ENCODE results near the gene FAM3A.
"Not testable (repeated sequence)": the region's sequence is repeated elsewhere in the genome, so short reads cannot be mapped to it uniquely, and the experiment has no call there.

Gene FAM3A

DNA sequence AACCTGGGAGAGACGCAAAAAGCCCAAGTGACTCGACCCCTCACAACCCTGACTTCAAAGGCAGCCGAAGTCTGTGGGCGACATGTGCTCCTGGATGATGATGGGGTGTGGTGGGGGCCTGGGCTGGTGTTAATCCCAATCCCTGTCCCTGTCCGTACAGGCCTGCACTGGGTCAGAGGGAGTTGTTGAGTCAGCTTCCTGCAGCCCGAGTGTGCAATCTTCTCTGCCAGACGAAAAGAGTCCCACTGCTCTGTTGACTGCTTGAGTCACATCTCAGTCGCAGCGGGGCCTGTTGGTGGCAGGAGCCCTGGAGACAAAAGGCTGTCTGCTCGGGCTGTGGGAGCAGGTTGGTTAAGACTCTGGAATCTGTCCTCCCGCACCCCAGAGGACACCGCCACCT lies 10.3 kb downstream of the FAM3A start:
- no peak for DNase-seq (ENCODE audit: low read depth in 3 of 3, low spot score in 1 of 3)

DNA sequence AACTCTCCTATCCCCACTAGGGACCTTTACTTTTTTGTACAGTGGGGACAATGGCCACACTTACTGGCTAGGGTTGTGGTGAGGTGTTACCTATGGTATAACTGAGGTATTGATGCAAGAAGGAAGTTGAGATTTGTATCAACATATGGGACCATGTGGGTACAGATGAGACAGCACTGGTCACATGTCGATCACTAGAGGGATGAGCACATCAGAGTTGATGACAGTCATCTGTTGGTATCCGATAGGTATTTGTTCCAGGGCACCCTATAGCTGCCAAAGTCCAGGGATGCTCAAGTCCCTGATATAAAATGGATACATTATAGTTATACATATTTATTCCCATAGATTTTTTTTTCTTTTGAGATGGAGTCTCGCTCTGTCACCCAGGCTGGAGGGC lies 13.0 kb downstream of the FAM3A start:
- no peak for DNase-seq (ENCODE audit: low read depth in 3 of 3, low spot score in 1 of 3)

DNA sequence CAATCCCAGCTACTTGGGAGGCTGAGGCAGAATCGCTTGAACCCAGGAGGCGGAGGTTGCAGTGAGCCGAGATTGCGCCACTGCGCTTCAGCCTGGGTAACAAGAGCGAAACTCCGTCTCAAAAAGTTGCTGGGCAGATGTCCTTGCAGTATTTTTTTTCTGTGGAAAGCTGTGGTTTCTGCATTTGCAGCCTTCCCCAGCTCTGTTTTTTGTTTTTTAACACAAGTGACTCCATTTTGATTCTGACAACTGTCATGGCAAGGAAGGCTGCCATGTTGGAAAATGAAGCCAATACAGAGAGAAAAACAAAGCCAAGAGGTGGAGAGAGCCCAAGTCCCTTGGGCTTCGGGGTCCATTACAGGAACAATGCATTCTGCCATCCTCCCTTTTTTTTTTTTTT lies 13.9 kb downstream of the FAM3A start:
- DNase-seq (ENCODE audit: low read depth in 3 of 3, low spot score in 1 of 3): no peak

DNA sequence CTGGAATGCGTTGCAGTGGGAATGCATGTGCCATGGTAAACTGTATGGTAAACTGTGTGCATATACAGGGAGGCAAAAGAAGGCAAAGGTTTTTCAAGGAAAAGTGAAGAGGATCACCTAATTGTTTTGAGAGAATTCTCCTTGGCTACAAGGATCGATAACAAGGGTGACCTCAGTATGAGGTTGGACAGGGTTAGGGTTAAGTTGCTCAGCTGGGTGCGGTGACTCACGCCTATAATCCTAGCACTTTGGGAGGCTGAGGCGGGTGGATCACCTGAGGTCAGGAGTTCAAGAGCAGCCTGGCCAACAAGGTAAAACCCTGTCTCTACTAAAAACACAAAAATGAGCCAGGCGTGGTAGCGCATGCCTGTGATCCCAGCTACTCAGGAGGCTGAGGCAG lies 14.6 kb downstream of the FAM3A start:
- not testable (repeated sequence) for DNase-seq (ENCODE audit: low read depth in 3 of 3, low spot score in 1 of 3)

DNA sequence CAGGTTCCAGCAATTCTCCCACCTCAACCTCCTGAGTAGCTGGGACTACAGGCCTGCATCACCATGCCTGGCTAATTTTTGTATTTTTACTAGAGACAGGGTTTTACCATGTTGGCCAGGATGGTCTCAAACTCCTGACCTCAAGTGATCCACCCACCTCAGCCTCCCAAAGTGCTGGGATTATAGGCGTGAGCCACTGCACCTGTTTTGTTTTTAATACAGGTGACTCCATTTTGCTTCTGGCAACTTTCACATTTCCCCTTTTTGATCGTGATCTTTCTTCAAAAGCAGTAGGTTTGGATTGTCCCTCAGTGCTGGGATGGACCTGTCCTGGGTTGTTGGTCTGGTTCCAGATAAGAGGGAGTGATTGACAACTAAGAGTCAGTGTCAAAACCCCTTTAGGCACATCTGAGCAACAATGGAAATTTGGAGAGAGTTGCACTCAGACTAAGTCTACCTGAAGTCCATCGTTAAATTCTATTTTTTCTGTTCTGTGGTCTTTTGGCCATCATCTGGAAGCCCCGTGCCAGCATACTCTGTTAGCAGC lies 19.4 kb downstream of the FAM3A start:
- not testable (repeated sequence) for DNase-seq (ENCODE audit: low read depth in 3 of 3, low spot score in 1 of 3)

DNA sequence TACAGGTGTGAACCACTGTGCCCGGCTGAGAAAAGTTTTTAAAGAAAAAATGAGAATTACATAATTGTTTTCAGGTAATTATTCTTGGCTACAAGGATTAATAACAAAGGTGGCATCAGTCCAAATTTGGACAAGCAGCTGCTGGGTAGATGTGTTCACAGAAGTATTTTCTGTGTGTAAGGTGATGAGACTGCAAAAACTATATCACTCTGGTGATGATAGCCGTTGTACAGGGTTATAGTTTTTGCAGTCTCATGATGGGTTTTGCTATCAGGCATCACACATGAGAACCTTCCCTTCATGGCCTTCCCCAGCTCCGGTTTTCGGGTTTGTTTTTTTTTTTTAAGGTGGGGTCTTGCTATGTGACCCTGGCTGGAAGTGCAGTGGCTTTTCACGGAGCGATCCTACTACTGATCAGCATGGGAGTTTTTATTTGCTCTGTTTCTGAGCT lies 20.5 kb downstream of the FAM3A start:
- DNase-seq (ENCODE audit: low read depth in 3 of 3, low spot score in 1 of 3): no peak

GRCh38 chrX:154494715-154495114 lies 21.3 kb downstream of the FAM3A start:
- no peak for DNase-seq (ENCODE audit: low read depth in 3 of 3, low spot score in 1 of 3)

- DNase-seq (ENCODE audit: low read depth in 3 of 3, low spot score in 1 of 3): peak; percentile 65 to 71 (median 70)
Measured at GRCh38 chrX:154490414-154491083, 25.5 kb downstream of the FAM3A start, which contains the start of gene SLC10A3. Gene SLC10A3, minus strand, starts transcription at chrX:154490629. Its CDS starts 1,689 bp downstream, at chrX:154488940.

- DNase-seq (ENCODE audit: low read depth in 3 of 3, low spot score in 1 of 3): no peak
Measured at GRCh38 chrX:154490021-154490413, 26.0 kb downstream of the FAM3A start.

DNA sequence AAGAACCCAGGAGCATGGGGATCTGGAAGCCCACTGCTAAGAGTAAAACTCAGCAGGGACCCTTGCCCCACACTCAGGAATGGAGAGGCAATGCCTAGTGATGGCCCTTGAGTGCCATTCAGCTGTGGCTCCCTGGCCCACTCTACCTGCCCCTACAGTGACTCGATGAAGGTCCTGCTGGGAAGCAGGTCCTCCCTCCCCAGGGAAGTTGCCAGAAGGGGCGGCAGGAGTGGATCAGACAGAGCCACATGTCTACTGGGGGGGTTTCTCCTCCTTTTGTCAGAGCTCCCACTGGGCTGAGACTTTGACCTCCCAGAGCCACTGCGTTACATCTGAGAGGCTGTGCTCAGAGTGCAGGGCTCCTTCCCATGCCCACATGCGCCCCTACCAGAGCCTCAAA lies 26.9 kb downstream of the FAM3A start:
- DNase-seq (ENCODE audit: low read depth in 3 of 3, low spot score in 1 of 3): no peak

DNA sequence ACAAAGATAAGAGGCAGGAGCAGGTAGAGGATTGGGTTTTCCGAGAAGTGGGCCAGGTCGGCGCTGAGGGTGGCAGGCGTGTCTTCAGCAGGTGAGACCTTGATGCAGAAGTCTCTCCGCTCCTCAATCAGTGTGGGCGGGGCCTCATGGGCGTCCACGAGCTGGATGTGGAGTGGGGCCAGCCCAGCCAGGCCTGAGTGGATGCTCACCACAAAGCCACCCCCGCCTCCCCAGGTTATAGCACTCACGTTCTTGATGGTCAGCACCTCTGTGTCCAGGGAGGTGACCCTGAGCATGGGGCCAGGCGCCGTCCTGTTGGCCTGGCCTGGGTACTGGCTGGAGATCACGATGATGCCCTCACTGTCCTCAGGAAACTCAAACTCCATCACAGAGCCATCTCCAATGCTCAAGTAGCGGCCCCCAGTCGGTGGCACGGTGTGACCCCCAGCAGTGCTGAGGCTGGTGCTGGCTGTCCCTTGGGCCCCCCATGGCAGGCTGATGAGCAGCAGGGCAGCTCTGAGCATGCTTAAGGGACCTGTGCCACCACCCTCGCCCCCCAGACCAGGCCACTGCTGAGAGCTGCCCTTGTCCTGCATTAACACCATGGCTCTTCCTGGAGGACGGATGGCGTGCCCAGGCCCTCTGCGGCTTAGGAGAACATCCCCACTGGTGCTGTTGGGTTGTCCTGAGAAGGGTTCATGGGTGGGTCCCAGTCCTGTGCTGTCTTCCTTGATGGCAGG lies 27.5 kb downstream of the FAM3A start:
- DNase-seq (ENCODE audit: low read depth in 3 of 3, low spot score in 1 of 3): no peak

- DNase-seq (ENCODE audit: low read depth in 3 of 3, low spot score in 1 of 3): no peak
Measured at GRCh38 chrX:154487518-154488290, 28.3 kb downstream of the FAM3A start.

DNA sequence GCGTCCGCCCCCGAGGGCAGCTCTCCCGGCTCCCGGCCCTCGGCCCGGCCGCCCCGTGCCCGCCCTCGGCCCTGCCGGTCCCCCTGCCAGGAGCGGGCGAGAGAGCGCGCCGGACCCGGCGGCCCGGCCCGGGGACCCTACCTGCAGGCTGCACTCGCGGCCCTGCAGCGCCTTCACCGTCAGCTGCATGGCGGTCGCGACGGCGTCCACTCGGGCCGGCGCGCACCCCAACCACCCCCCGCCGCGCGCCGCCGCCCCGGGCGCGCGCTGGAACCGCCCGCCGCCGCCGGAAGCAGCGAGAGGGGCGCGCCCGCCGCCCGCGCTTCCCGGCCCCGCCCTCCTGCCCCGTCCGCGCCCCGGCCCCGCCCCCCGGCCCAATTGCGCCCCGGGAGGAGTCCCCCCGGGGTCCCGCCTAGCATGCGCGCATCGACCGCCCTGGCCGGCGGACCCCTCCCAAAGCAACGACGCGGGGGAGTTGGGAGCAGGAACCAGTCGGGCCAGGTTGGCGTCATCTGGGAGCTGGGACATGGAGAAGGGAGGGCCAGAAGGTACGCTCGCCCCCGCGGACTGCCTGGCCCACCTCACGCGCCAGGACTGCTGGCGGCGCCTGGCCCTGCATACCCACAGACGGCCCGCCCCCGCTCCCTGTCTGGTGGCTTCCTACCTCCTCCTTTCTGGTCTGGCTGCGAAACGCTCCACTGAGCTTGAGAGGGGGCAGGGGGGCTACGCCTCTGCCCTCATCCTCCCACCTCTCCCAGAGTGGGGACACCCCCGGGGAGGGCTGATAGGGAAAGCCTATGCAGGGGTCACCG lies 29.4 kb downstream of the FAM3A start, which contains the start of gene UBL4A:
Gene UBL4A (minus strand): TSS at position 220 of the 812 bp plus-strand sequence. CDS start 31 bp downstream, at position 189.
- DNase-seq (ENCODE audit: low read depth in 3 of 3, low spot score in 1 of 3): peak in 1 of 3 donors; percentile 42

DNA sequence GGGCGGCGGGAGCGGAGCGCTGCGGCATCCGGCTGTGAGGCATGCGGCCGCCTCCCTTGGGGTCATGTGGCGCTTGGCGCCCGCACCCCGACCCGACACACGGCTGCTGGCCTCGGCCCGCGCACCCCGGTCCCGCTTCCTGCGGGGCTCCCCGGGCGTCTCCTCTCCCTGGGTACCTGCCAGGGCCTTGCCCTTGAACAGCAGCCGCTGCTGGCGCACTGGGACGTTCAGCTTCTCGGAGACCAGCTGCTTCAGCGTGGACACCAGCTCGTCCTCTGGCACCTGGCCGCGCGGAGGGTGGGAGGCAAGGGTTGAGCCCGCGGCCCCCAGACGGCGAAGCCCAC lies 30.0 kb downstream of the FAM3A start:
- DNase-seq (ENCODE audit: low read depth in 3 of 3, low spot score in 1 of 3): no peak

DNA sequence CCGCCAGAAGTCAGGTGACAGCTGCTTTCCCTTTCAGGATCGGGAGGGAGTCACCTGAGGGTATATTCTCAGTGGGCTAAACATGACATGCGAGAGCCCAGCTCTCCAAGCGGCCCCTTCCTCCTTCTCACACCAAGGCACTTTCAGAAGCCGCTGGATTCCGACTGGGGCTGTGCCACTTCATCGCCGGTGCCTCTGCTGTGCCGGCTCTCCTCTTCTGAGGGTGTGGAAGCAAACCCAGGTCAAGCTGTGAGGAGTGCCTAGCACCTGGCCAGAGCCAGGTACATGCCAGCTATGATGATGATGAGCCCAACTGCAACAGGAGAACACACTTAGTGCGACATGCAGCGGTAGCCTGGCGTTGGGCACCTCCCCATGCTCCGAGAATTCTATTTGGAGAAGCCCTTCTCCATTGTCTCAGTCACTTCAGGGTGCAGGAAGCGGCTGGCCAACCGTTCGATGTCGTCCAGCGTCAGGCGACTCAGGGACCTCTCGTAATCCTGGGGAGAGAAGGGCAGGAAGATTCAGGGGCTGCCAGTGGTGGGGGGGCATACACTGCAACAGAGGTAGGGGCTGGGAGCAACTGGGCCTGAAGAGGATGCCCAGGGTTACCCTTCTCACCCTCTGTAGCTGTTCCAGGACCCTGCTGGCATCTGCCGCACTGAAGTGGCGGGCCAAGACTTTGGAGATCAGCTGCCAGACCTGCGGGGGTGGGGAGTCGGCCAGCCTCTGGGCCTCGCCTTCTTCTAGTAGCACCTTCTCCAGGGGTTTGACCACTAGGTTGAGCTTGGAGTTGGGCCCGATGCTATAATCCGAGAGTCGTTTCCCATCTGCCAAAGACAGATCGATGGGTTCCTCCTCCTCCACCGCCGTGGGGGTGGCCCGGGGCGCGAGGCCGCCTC lies 30.6 kb downstream of the FAM3A start:
- no peak for DNase-seq (ENCODE audit: low read depth in 3 of 3, low spot score in 1 of 3)

DNA sequence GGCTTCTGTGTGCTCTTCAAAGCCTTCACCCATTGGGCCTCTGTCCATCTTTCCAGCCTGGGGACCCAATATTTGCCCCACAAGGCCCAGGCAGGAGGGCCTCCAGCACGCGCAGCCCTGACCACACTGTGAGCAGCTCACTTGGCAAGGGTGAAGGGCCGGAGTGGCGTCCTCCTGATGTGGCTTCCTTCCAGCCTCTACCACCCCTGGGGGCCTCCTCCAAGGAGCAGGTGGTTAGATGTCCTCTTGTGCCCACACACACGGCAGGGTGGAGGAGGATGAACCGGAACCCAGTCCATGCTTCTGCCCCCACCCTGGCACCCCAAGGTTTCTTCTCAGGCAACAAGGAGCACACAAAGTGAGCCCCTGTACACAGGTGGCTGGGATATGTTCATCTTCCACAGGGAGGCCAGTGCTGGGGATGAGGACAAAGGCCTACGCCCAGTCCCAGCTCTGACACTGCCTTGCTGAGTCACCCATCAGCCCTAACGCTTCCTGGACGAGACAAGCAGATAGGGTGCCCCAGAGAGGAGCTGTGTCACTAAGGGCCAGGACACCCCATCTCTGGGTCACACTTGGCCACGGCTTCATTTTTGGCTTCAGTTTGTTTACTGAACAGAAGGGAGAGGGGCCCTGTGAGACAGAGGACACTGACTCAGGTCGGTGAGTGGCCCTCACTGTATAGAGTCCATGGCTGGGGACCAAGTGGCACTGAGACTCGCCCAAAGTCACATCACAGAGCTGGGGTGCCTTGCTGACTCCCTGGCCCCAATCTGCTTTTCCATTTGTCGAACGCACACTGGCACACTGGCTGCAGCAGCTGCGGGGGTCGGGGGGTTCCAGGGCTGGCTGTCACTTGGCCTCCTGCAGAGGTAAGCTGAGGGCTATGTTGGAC lies 31.5 kb downstream of the FAM3A start:
- no peak for DNase-seq (ENCODE audit: low read depth in 3 of 3, low spot score in 1 of 3)

DNA sequence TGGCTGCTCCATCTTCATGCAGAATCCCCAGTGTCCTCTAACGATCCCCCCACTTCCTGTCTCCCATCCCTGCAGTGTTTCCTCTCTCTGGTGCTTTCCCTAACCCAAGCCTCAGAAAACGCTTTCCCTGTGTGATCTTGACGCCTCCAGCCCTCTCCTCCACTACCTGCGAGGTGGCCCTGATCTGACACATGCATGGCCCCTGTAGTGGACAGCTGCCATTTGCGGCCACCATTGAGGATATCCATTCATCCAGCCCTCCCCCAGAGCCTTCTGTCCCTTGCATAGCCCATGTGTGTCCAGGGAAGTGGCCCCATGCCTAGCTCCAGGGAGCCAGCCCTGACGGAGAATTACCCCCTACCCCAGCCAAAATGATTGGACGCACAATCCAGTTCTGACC lies 32.7 kb downstream of the FAM3A start:
- no peak for DNase-seq (ENCODE audit: low read depth in 3 of 3, low spot score in 1 of 3)

DNA sequence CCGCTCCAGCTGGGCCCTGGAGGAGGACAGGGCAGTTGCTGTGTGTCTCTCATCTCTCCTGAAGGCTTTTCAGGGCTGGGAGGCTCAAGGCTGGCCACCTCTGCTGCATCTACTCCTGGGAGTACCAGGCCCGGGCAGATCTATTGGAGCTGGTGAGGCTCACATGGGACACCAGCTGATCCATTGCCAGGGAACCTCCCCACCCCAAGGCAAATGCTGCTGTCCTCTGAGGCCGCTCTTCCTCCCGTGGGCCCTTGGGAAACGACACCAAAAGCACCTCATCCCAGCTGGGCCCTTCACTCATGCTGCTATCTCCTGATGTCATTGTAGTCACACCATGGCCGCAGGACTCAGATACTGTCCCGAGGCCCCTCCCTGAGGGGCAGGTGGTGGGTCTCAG lies 33.2 kb downstream of the FAM3A start:
- DNase-seq (ENCODE audit: low read depth in 3 of 3, low spot score in 1 of 3): no peak
